Right lung (tissue), 5 donors: ENCODE results near the gene ADSS1. TPM values are rescaled to one million over a fixed set of nuclear protein-coding genes. Genes with fewer than 3 reads are reported as not detected.

Source experiments
- DNase-seq, 2 donors: peaks; one replicate each; pipeline ENCODE4 v3.0.0-alpha.2; 2013
- polyA plus RNA-seq, 5 donors: library from polyadenylated mRNA; unstranded; fragments of 120-200 nt; gene quantifications; one replicate each; pipeline versions ENCODE4 v1.2.1 to v1.2.3, GENCODE V29; 2013; ENCODE audit warnings: inconsistent platforms in 1 of 5, low replicate concordance in 1 of 5; ENCODE audit not compliant: insufficient read length in 5 of 5, insufficient read depth in 1 of 5

ADSS1 gene
- polyA plus RNA-seq, 5 donors: 8.9 to 16.3 (median 11.6) TPM

- no peak for DNase-seq
Observed at GRCh38 chr14:104732355-104732804, 8.4 kb downstream of the ADSS1 start.

- no peak for DNase-seq
Observed at GRCh38 chr14:104732931-104733681, 9.1 kb downstream of the ADSS1 start.

- DNase-seq: no peak
Observed at GRCh38 chr14:104734051-104734587, 10.1 kb downstream of the ADSS1 start.

GRCh38 chr14:104734601-104734990, 10.6 kb downstream of the ADSS1 start:
- no peak for DNase-seq

- DNase-seq: no peak
Observed at GRCh38 chr14:104734991-104735779, 11.2 kb downstream of the ADSS1 start.

GRCh38 chr14:104735830-104736642, 12.0 kb downstream of the ADSS1 start:
- peak; percentile 70 to 76 for DNase-seq

- DNase-seq: no peak
Observed at GRCh38 chr14:104738375-104739019, 14.5 kb downstream of the ADSS1 start.

- DNase-seq: no peak
Observed at GRCh38 chr14:104739026-104739425, 15.0 kb downstream of the ADSS1 start.

GRCh38 chr14:104739546-104740516, 15.8 kb downstream of the ADSS1 start:
- DNase-seq: no peak

GRCh38 chr14:104741108-104741802, 17.2 kb downstream of the ADSS1 start:
- no peak for DNase-seq

GRCh38 chr14:104741803-104742251, 17.8 kb downstream of the ADSS1 start:
- DNase-seq: no peak

- DNase-seq: no peak
Observed at GRCh38 chr14:104742586-104743455, 18.8 kb downstream of the ADSS1 start.

- DNase-seq: no peak
Observed at GRCh38 chr14:104743461-104744380, 19.7 kb downstream of the ADSS1 start.

- no peak for DNase-seq
Observed at GRCh38 chr14:104744484-104744883, 20.5 kb downstream of the ADSS1 start.

GRCh38 chr14:104745431-104745830, 21.4 kb downstream of the ADSS1 start:
- DNase-seq: no peak

GRCh38 chr14:104746071-104746545, 22.1 kb downstream of the ADSS1 start:
- no peak for DNase-seq

GRCh38 chr14:104746934-104747481, 23.0 kb downstream of the ADSS1 start:
- DNase-seq: peak; percentile 63 to 76
